Hypothalamus (tissue), 51 donors: Measurements from ENCODE around the gene KATNAL1.
A peak's percentile ranks its signal among the peaks of the same experiment; 100 is the strongest.

Experiments used
- DNase-seq, 51 donors: peaks; one replicate each; lab custom pipeline; 2025; lab: John Stamatoyannopoulos, UW

KATNAL1 gene

DNA sequence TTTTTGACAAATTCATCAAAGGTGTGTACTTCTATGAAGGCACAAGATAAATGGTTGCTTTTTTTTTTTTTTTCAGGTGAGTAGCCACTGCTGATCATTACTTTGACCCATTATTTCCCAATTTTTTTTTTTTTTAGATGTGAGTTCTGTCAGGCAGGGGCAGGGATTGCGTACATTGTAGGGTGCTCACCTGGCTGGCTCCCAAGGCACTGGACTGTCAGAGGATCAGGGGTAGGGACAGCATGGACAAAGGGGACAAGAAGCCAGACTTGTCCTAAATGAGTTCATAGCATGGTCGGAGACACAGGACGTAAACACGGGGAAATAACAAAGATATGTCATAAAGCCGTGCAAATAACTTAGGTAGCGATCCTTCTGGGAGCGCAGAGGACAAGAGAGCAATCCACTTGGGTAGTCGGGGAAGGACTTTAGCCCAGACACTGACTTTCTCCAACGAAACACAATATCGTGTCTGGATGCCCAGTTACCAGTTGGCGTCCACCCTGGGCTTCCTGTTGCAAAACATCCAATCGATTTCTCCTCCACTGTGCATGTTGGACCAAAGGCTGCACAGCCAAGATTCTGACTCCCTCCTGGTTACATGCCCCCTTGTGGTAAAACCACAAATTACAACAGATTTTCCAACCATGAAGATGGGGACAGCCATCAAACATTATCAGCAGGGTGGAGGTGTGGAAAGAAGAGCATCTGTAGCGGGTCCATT lies 27.5 kb upstream of the KATNAL1 start:
- peak in 7 of 51 donors; percentile 11 to 64 (median 18) for DNase-seq

GRCh38 chr13:30333616-30334015 lies 26.3 kb upstream of the KATNAL1 start:
- DNase-seq: no peak

GRCh38 chr13:30332456-30333143 lies 25.2 kb upstream of the KATNAL1 start:
- DNase-seq: no peak

DNA sequence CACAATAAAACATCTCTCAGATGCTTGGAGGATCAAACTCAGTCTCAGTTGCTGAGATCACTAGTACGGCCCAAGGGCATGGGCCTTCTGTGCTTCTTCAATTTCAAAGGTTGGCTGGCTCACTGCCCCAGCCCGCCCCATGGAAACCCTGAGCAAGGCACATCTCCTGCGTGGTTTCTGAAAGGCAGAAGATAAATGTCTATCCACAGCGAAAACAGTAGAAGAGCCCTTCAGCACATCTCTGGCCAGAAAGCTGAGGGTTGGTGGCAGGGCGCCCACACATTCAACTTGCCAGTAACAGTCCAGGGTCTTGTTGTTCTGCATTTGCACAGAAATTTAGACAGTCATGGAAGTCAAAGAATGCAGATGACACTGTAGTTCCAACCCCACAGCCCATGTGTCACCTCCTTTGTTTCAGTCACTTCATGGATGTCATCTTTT lies 24.0 kb upstream of the KATNAL1 start:
- peak in 1 of 51 donors; percentile 25 for DNase-seq

GRCh38 chr13:30329009-30329585 lies 21.7 kb upstream of the KATNAL1 start:
- no peak for DNase-seq

- DNase-seq: no peak
These were observed 18.3 kb upstream of the KATNAL1 start for GRCh38 chr13:30325668-30326067.

DNA sequence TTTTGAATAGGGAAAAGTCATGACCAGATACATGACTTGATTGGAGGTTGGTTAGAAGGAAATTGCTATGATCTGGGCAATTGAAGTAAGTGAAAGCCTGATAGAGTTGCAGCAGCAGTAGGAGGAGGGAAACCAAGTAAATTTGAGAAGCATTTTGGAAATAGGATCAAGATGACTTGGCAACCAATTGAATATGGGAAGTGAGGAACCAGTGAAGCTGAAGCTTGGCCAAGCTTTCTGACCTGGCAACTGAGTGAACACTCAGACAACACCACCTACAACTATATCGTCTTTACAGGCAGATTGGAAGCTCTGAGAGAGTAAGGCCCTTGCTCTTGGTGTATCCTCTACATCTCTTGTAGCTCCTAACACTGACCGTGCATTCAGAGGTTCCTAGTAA lies 16.2 kb upstream of the KATNAL1 start:
- no peak for DNase-seq

DNA sequence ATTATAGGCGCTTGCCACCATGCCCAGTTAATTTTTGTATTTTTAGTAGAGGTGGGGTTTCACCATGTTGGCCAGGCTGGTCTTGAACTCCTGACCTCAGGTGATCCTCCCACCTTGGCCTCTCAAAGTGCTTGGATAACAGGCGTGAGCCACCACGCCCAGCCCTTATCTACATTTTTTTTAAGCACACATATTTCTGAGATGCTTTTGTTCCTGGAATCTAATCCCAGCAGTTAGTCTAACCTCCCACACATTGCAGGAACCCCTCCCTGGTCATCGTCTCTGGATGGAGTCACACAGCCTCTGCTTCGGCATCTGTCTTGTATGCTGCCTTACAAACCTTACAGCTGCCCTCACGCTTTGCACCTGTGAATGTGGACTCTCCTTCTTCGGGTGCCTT lies 15.1 kb upstream of the KATNAL1 start:
- DNase-seq: no peak

DNA sequence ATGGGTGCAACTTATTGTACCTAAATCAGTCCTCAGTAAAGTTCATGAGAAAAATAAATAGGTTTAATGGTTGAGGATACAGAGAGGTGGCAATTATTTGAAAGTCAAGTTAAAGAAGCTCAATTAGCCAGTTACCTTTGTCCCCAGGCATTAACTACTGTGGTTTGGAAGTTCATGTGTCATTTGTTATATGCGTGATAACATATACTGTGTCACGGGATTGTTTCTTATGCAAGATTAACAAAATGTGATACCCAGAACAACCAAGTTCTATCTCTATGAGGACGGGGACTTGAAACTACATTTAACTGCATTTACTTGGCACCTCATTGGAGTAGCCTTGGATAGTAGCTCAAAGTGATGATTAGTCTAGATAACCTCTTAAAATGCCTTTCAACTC lies 13.9 kb upstream of the KATNAL1 start:
- no peak for DNase-seq

- peak in 9 of 51 donors; percentile 12 to 45 (median 24) for DNase-seq
These were observed 12.3 kb upstream of the KATNAL1 start for GRCh38 chr13:30319655-30320054.

DNA sequence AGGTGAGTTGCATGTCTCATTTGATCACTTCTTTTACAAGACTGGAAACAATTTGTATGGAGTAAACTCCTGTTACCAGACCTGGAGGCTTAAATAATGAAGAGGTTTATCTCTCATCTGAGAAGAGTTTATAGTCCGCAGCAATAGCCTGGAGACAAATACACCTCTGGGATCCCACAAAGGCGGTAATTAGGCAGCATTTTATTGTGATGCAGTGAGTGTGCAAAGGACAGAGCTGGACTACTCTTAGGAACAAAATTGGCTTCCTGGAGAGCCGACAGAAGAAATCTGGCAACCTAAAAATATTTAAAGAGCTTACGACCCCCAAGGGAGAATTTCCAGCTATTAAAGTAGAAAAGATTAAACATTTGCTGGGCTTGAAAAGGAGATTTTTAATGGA lies 11.8 kb upstream of the KATNAL1 start:
- peak in 1 of 51 donors; percentile 35 for DNase-seq

DNA sequence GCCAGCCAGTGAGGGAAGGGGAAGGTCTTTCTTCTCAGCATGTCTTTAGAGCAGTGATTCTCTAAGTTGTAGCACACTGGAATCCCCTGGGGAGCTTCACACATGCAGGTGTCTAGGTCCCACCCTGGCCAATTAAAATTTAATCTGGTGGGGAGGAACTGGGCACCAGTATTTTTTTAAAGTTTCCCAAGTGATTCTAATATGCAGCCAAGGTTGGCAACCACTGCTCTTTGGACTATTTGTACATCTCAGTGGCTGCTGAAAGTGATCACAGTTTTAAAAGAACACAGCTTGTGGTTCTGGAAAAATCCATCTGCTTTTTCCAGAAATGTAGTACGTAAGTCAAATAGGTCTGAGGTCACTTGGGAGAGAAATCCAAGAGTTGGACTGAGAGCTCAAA lies 10.7 kb upstream of the KATNAL1 start:
- no peak for DNase-seq

DNA sequence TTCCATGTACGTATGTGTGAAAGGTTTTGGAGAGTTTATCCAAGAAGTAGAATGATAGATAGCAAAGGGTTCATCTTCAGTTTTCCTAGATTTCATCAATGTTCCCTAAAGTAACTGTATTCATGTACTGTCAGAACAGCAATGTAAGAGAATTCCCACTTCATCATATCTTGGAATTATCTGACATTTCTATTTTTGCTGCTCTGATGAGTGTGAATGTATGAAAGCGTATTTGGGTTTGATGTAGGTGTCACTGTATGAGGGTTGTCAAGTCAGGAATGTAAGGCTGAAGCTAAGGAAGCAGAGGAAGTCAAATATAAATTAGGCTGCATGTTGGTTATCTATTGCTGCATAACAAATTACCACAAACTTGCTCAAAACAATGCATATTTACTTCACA lies 7.2 kb upstream of the KATNAL1 start:
- no peak for DNase-seq

DNA sequence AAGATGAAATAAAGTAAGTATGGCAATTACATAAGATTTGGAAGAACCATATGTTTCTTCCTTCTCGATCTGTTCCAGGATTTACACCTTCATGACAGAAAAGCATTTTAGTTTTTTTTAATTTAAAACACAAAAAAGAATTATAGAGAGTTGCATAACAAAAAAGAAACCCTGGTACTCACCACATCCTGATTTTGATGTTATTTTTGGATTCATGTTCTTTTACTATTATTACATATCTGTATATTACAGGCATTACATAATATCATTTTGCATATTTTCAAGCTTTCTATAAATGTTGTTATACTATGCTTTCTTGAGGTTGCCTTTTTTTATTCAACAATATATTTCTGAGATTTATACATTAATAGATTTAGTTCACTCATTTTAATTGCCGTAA lies 6.7 kb upstream of the KATNAL1 start:
- DNase-seq: no peak

GRCh38 chr13:30313311-30313710 lies 6.0 kb upstream of the KATNAL1 start:
- DNase-seq: peak in 2 of 51 donors; percentile 24 to 36

GRCh38 chr13:30312904-30313303 lies 5.6 kb upstream of the KATNAL1 start:
- no peak for DNase-seq

GRCh38 chr13:30308548-30308947 lies 1.2 kb upstream of the KATNAL1 start:
- no peak for DNase-seq

GRCh38 chr13:30307971-30308290 lies 580 bp upstream of the KATNAL1 start:
- DNase-seq: no peak

- DNase-seq: peak in 39 of 51 donors; percentile 63 to 94 (median 87)
These were observed 573 bp downstream of the KATNAL1 start for GRCh38 chr13:30306762-30307193.

- no peak for DNase-seq
These were observed 1.8 kb downstream of the KATNAL1 start for GRCh38 chr13:30305456-30305970.

- DNase-seq: no peak
These were observed 4.1 kb downstream of the KATNAL1 start for GRCh38 chr13:30303269-30303668.

- DNase-seq: no peak
These were observed 5.5 kb downstream of the KATNAL1 start for GRCh38 chr13:30301827-30302226.
